Posterior vena cava (tissue), 2 donors: ENCODE data around the gene RHBG. TPM values are rescaled to one million over a fixed set of nuclear protein-coding genes. Genes with fewer than 3 reads are reported as not detected.
"Not testable (repeated sequence)": the region's sequence is repeated elsewhere in the genome, so short reads cannot be mapped to it uniquely, and the experiment has no call there.

Experiments
- DNase-seq: peaks from one replicate; pipeline ENCODE4 v3.0.0-alpha.2; 2020; ENCODE audit warnings: low spot score
- intact Hi-C, 2 donors: fragments of 100-400 bp; cut with DNase I; formaldehyde crosslinking; loops; one replicate each; pipeline versions ENCODE4 v1.14.1 to v1.14.2; 2022 to 2023
- total RNA-seq, 2 donors: library from RNA; stranded (reverse); fragmentation: NEBNext Ultra II Directional; extraction: Animal tissue kit (Norgen Biotek cat#: 25700); gene quantifications; one replicate each; pipeline ENCODE4 v1.2.1, GENCODE V29; 2021
- donor health status: DM: yes; HTN: yes; CAD: no.
- donor health status: DM: yes; HTN: yes; CAD: no.

RHBG gene
- total RNA-seq, 2 donors from 2014 or later = not detected

DNA sequence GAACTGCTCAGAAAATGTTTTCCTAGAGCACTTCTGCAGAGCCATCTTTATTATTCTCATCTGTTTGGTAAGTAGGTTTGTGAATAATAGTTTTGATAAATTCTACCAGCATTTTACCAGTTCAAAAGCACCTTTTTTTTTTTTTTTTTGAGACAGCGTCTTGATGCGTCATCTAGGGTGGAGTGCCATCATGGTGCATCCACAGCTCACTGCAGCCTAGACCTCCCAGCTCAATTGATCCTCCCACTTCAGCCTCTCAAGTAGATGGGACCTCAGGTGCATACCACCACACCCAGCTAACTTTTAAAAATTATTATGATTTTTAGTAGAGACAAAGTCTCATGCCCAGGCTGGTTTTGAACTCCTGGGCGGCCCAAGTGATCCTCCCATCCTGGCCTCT lies 9.8 kb upstream of the RHBG start:
- intact Hi-C loops = no loop called here
- no peak for DNase-seq

DNA sequence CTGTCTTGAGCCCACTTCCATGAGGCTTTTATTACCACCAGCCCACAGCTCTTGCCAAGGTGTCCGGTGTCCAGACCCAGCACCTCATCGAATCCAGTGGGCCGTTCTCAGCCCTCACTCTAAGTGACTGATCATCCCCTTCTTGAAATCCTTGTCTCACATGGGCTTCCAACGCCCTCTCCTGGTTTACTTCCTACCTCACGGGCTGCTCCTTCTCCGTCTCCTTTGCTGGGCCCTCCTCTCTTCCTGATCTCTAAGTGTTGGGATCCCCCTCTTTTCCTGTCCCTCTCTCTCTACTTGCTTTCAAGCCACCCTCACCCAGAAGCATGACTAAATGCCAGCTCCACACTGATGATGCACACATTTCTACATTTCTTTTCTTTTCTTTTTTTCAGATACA lies 9.0 kb upstream of the RHBG start:
- no peak for DNase-seq
- intact Hi-C loops = no loop called here

- DNase-seq = no peak
- intact Hi-C loops = no loop called here
Observed at GRCh38 chr1:156360534-156360933, 8.5 kb upstream of the RHBG start.

- DNase-seq = peak; percentile 35
- intact Hi-C loops = no loop called here
Observed at GRCh38 chr1:156365754-156366153, 3.3 kb upstream of the RHBG start.

DNA sequence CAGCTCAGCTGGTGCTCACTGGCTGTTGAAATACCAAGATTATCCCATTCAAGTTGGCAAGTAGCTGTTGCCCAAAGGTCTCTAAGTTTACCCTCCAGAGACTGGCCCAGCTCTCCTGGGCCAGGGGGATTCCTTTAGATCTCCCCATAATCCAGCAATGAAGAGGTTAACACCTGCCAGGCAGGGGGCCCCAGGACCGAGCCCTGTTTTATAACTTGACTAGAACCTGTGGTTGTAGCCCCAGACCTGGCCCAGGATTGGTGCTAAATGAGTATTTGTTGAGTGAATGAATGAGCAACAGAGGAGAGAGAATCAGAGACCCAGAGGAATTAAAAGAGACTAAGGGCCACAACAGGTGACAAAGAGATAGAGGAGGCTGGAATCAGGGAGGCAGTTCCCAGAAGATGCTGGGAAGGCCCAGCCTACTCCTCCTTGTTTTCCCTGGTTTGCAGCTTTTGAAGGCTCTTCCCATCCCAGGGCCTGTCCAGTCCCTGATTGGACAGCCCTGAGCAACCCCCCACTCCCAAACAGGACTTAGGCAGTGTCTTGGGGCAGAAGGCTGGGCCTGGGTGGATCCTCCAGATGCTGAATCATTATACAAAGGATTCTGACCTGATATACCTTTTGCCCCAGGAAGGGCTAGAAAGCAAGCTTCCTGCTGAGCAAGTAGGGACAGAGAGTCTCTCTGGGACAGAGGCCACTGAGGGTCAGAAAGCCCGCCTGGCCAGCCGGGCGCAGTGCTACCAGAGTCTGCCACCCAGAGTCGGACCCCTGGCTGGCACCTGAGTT lies 2.4 kb upstream of the RHBG start:
- intact Hi-C loops = no loop called here
- DNase-seq = peak; percentile 52

DNA sequence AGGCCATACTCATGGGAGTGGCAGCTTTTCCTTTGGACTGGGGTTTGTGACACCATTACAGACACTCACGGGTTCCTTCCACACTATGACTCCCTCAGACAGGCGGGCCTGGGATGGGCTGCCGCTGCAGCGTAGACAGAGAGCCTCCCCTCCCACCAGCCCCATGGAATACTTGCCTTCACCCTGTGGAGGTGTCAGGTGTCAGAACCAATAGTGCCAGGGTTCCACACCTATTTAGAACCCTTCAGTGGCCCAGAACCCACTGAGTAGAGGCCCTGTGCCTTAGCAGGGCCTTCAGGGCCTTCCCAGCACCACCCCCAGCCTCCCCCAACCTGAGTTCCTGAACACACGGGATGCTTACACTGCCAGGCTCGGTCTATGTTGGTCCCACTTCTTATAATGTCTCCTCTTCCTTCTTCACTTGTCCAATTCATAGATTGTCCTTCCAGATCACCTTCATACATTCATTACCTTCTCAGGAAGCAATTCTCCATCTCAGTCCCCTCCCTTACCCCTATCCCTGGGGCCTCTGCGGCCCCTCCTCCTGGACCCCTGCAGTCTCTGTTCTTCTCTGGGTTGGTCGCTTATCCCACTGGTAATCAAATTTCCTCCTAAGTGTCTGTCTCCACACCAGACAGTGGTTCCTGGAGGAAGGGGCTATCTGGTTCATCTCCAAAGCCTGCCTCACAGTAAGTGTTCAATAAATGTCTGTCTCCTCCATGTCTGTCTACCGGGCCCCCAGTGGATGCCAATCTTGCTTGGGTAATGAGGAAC lies 1.4 kb upstream of the RHBG start:
- intact Hi-C loops = no loop called here
- DNase-seq = peak; percentile 38

DNA sequence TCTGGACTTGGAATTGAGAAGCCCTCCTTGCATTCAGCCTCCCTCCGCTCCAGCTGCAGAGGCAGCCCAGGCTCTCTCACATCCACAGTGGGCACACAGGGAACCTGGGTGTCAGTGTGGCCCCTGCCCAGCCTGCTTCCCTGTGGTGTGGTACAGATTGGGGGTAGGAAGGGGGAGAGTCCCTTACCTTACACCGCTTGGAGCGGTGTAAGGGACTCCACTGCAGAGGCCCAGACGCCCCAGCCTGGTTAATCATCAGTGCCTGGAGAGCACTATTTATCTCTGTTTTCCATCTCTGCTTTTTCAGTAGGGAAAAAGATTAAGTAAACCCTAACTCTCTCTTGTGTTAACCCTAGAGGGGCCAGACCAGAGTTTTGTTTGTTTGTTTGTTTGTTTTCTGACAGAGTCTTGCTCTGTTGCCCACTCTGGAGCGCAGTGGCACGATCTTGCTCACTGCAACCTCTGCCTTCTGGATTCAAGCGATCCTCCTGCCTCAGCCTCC lies 803 bp upstream of the RHBG start:
- intact Hi-C loops = no loop called here
- peak; percentile 14 for DNase-seq

GRCh38 chr1:156369685-156370286 lies 775 bp downstream of the RHBG start:
- DNase-seq, intact Hi-C loops: not testable (repeated sequence)

GRCh38 chr1:156371553-156372264 lies 2.7 kb downstream of the RHBG start:
- no peak for DNase-seq
- intact Hi-C loops = no loop called here

DNA sequence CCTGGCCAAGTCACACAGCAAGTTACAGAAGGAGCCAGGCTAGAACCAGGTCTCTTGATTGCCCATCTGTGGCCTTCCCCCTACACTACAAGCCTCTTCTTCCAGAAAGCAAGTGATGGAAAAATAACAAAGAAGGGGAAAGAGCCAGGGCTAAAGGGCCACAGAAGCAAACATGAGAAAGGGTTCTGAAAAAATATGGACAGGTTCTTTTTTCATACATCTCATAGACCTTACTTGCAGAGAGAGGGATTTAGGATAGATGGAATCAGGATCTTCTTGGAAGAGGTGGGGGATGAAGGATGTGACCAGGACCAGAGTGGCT lies 3.2 kb downstream of the RHBG start:
- intact Hi-C loops = no loop called here
- no peak for DNase-seq

DNA sequence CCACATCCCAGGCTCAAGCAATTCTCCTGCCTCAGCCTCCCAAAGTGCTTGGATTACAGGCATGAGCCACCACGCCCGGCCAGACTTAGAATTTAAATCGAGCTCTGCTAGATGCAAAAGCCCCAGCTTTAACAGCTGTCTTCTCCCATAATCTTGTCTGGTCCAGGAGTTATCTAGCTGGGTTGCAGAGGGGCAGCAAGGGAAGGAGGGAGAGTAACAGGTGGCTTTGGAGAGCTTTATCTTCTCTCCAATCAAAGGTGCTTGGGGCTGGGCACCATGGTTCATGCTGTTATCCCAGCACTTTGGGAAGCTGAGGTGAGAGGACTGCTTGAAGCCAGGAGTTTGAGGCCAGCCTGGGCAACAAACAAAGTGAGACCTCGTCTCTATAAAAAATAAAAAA lies 3.9 kb downstream of the RHBG start:
- no peak for DNase-seq
- intact Hi-C loops = no loop called here

DNA sequence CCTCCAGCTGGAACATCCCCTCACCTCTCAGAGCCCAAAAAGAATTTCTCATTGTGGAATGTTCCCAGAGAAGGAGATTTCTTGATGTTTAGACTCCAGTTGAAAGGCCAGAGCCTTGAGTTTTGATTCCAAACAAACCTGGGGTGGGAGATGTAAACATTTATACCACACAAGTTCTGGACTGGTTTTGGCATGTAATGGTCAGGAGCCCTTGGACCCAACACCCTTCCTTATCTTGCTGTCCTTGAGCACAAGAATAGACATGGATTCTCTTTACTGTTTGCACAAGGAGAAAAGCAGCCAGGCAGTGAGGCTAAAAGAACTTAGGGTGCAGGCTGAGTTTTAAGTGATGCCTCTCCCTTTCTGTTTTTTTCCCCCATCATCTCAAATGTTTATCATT lies 4.5 kb downstream of the RHBG start:
- intact Hi-C loops = no loop called here
- no peak for DNase-seq

- DNase-seq = no peak
- intact Hi-C loops = no loop called here
Observed at GRCh38 chr1:156376146-156376545, 7.1 kb downstream of the RHBG start.

GRCh38 chr1:156376958-156377919 lies 8.2 kb downstream of the RHBG start:
- DNase-seq = no peak
- intact Hi-C loops = no loop called here

- intact Hi-C loops = loop anchor here in 1 of 2 donors (2.0 kb wide), 1 partner anchor 62 kb away; no protein-coding TSS in a partner anchor
- no peak for DNase-seq
Observed at GRCh38 chr1:156378557-156378956, 9.5 kb downstream of the RHBG start.

DNA sequence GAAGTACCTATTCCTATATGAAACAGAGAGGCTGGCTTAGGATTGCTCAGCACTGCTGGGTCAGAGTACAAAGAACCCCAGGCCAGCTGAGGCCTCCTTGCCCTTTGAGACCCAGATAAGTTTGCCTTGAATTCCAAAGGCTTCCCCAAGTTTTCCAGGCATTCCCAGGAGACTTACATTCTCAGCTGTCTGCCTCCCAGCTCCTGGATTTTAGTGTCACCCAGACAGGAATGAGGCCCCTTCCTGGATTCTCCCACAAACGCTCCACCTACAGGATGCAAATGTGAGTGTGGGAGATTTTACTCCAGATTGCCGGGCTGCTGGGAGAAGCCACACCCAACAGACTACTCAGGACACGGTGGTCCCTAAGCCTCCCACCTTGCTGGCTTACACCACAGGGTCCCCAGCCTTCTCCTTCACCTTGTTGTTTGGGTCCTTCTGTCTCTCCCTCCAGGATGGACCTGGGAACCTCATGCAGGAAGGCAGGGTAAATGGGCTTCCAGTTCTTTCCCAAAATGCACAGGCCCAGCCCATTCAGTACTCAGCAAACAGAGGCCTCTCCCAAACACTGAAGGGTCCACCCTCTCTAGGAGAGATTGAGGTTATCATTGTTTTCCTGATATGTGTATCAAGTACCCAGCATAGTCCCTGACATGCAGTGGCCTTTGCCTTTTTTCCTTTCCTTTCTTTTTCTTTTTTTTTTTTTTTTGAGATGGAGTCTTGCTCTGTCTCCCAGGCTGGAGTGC lies 10.6 kb downstream of the RHBG start:
- intact Hi-C loops = loop anchor here (2.0 to 10.0 kb wide), 4 partner anchors 61 to 275 kb away; no protein-coding TSS in a partner anchor
- no peak for DNase-seq

- DNase-seq = no peak
- intact Hi-C loops = loop anchor here (5.0 to 10.0 kb wide), 3 partner anchors 202 to 272 kb away; no protein-coding TSS in a partner anchor
Observed at GRCh38 chr1:156382561-156382960, 13.6 kb downstream of the RHBG start.

GRCh38 chr1:156383023-156383422 lies 14.0 kb downstream of the RHBG start:
- no peak for DNase-seq
- intact Hi-C loops = loop anchor here (5.0 to 10.0 kb wide), 3 partner anchors 202 to 272 kb away; no protein-coding TSS in a partner anchor
